Parathyroid adenoma (tissue), 2 donors: ENCODE results near the gene RAD51D.
"Not testable (repeated sequence)": the region's sequence is repeated elsewhere in the genome, so short reads cannot be mapped to it uniquely, and the experiment has no call there.

Source experiments
- H2AFZ ChIP-seq: fragments of 300-600 bp; sonication (generic); one replicate; pipeline ENCODE4 v1.7.0; 2017; ENCODE audit warnings: antibody characterized with exemption, mild to moderate bottlenecking
- H3K27ac ChIP-seq: fragments of 300-600 bp; sonication (generic); one replicate; pipeline ENCODE4 v1.7.0; 2017
- H3K27me3 ChIP-seq: fragments of 300-600 bp; sonication (generic); one replicate; pipeline ENCODE4 v1.7.0; 2017; ENCODE audit warnings: low read length; ENCODE audit not compliant: control insufficient read depth, insufficient read depth
- H3K36me3 ChIP-seq: fragments of 300-600 bp; sonication (generic); one replicate; pipeline ENCODE4 v1.7.0; 2017; ENCODE audit warnings: low read length; ENCODE audit not compliant: control insufficient read depth, insufficient read depth
- H3K4me1 ChIP-seq: fragments of 300-600 bp; sonication (generic); one replicate; pipeline ENCODE4 v1.7.0; 2017; ENCODE audit warnings: control low read depth
- H3K4me2 ChIP-seq: fragments of 300-600 bp; sonication (generic); one replicate; pipeline ENCODE4 v1.7.0; 2017; ENCODE audit warnings: low read length
- H3K4me3 ChIP-seq: fragments of 300-600 bp; sonication (generic); one replicate; pipeline ENCODE4 v1.7.0; 2017; ENCODE audit warnings: low read depth, low read length
- H3K79me2 ChIP-seq: fragments of 300-600 bp; sonication (generic); one replicate; pipeline ENCODE4 v1.7.0; 2017; ENCODE audit warnings: control low read depth
- H3K9ac ChIP-seq: fragments of 300-600 bp; sonication (generic); one replicate; pipeline ENCODE4 v1.7.0; 2017; ENCODE audit warnings: mild to moderate bottlenecking
- H3K9me3 ChIP-seq: fragments of 300-600 bp; sonication (generic); one replicate; pipeline ENCODE4 v1.7.0; 2017; ENCODE audit warnings: low read length; ENCODE audit not compliant: control insufficient read depth
- CTCF ChIP-seq: fragments of 300-600 bp; sonication (generic); IDR thresholded peaks from one replicate; pipeline ENCODE4 v1.7.0; 2017; ENCODE audit warnings: antibody characterized with exemption, mild to moderate bottlenecking
- donor health status: primary hyperparathyroidism.

RAD51D gene

GRCh38 chr17:35155246-35155645, 35.6 kb upstream of the RAD51D start:
- Histone ChIP-seq H3K27ac (no peak overlapping the region), H3K4me1 (no peaks in the 10 kb centered on the region), H3K9ac (no peak overlapping the region), H3K27me3 (no peaks in the 10 kb centered on the region), H2AFZ (no peak overlapping the region), H3K9me3 (no peaks in the 10 kb centered on the region), H3K36me3 (no peaks in the 10 kb centered on the region), H3K79me2 (no peaks in the 10 kb centered on the region), H3K4me3 (no peak overlapping the region), H3K4me2 (no peak overlapping the region)
- TF ChIP-seq CTCF = no peak

GRCh38 chr17:35154196-35155165, 34.8 kb upstream of the RAD51D start:
- Histone ChIP-seq H3K9ac (no peak overlapping the region), H3K4me3 (no peak overlapping the region), H3K27me3 (no peaks in the 10 kb centered on the region), H3K79me2 (no peaks in the 10 kb centered on the region), H3K27ac (no peak overlapping the region), H3K4me2 (no peak overlapping the region), H3K4me1 (no peaks in the 10 kb centered on the region), H2AFZ (no peak overlapping the region), H3K9me3 (no peaks in the 10 kb centered on the region), H3K36me3 (no peaks in the 10 kb centered on the region)
- TF ChIP-seq CTCF = no peak

GRCh38 chr17:35152421-35153140, 32.9 kb upstream of the RAD51D start:
- TF ChIP-seq CTCF = no peak
- Histone ChIP-seq H3K27ac (no peak overlapping the region), H3K4me2 (no peak overlapping the region), H3K4me3 (no peak overlapping the region), H2AFZ (no peak overlapping the region), H3K79me2 (no peaks in the 10 kb centered on the region), H3K9me3 (no peaks in the 10 kb centered on the region), H3K27me3 (no peaks in the 10 kb centered on the region), H3K4me1 (no peaks in the 10 kb centered on the region), H3K9ac (no peak overlapping the region), H3K36me3 (no peaks in the 10 kb centered on the region)

GRCh38 chr17:35151080-35151479, 31.4 kb upstream of the RAD51D start:
- H3K36me3 ChIP-seq, H3K4me1 ChIP-seq, H3K27me3 ChIP-seq, H3K4me3 ChIP-seq, H3K79me2 ChIP-seq, H3K4me2 ChIP-seq, H3K9ac ChIP-seq, H2AFZ ChIP-seq, H3K9me3 ChIP-seq, H3K27ac ChIP-seq: not testable (repeated sequence)

GRCh38 chr17:35149941-35150340, 30.3 kb upstream of the RAD51D start:
- Histone ChIP-seq H2AFZ (no peak overlapping the region), H3K27me3 (no peaks in the 10 kb centered on the region), H3K9me3 (no peaks in the 10 kb centered on the region), H3K4me2 (no peak overlapping the region), H3K27ac (no peak overlapping the region), H3K36me3 (no peaks in the 10 kb centered on the region), H3K79me2 (no peaks in the 10 kb centered on the region), H3K4me3 (no peak overlapping the region), H3K9ac (no peak overlapping the region), H3K4me1 (no peaks in the 10 kb centered on the region)
- TF ChIP-seq CTCF = no peak
